Measurements from ENCODE around the gene CCL28.
"Not testable (repeated sequence)": the region's sequence is repeated elsewhere in the genome, so short reads cannot be mapped to it uniquely, and the experiment has no call there.

The CCL28 gene

GRCh38 chr5:43389679-43390329 lies 22.4 kb downstream of the CCL28 start:
- Mint-ChIP-seq H3K36me3 (peaks cover 28% of the 10 kb centered on the region), H3K4me3 (no peak overlapping the region), H3K4me1 (peaks cover 17% of the 10 kb centered on the region), H3K27me3 (no peaks in the 10 kb centered on the region), H3K9me3 (no peaks in the 10 kb centered on the region), H3K27ac (no peak overlapping the region)
- peak; percentile 61 for DNase-seq
- CTCF ChIA-PET: interaction anchor here (0.6 to 2.6 kb wide), 38 partner anchors 10 to 481 kb away, joined by 3 to 20 read pairs (median 4); partner anchors contain the start of genes CCL28, TMEM267 and ZNF131

GRCh38 chr5:43386960-43387362 lies 25.2 kb downstream of the CCL28 start:
- Mint-ChIP-seq H3K27ac (no peak overlapping the region), H3K4me1 (peaks cover 24% of the 10 kb centered on the region), H3K36me3 (peaks cover 49% of the 10 kb centered on the region), H3K4me3 (no peak overlapping the region), H3K9me3 (no peaks in the 10 kb centered on the region), H3K27me3 (no peaks in the 10 kb centered on the region)
- CTCF ChIA-PET: interaction anchor here (1.1 to 1.3 kb wide), 3 partner anchors 75 to 478 kb away, joined by 4 to 7 read pairs (median 4); no protein-coding TSS in a partner anchor
- DNase-seq: no peak

GRCh38 chr5:43376496-43377140 lies 35.6 kb downstream of the CCL28 start:
- no peak overlapping the region for H3K27ac Mint-ChIP-seq
- peaks cover 35% of the 10 kb centered on the region for H3K36me3 Mint-ChIP-seq
- CTCF ChIA-PET: no interaction called here
- no peaks in the 10 kb centered on the region for H3K9me3 Mint-ChIP-seq
- no peaks in the 10 kb centered on the region for H3K27me3 Mint-ChIP-seq
- no peak for DNase-seq
- no peaks in the 10 kb centered on the region for H3K4me1 Mint-ChIP-seq
- H3K4me3 Mint-ChIP-seq: no peak overlapping the region

GRCh38 chr5:43371821-43372220 lies 40.4 kb downstream of the CCL28 start:
- H3K9me3 Mint-ChIP-seq: peaks cover 12% of the 10 kb centered on the region
- peaks cover 3% of the 10 kb centered on the region for H3K4me1 Mint-ChIP-seq
- CTCF ChIA-PET: no interaction called here
- no peak overlapping the region for H3K27ac Mint-ChIP-seq
- no peaks in the 10 kb centered on the region for H3K27me3 Mint-ChIP-seq
- no peak overlapping the region for H3K4me3 Mint-ChIP-seq
- DNase-seq: no peak
- peaks cover 28% of the 10 kb centered on the region for H3K36me3 Mint-ChIP-seq

GRCh38 chr5:43370352-43370751 lies 41.8 kb downstream of the CCL28 start:
- Mint-ChIP-seq H3K27ac (no peak overlapping the region), H3K36me3 (peaks cover 19% of the 10 kb centered on the region), H3K9me3 (peaks cover 14% of the 10 kb centered on the region), H3K27me3 (peaks cover 4% of the 10 kb centered on the region), H3K4me3 (no peak overlapping the region), H3K4me1 (peaks cover 3% of the 10 kb centered on the region)
- no peak for DNase-seq
- CTCF ChIA-PET: no interaction called here

GRCh38 chr5:43369651-43370050 lies 42.5 kb downstream of the CCL28 start:
- Mint-ChIP-seq H3K36me3 (peaks cover 18% of the 10 kb centered on the region), H3K27me3 (peaks cover 8% of the 10 kb centered on the region), H3K4me3 (no peak overlapping the region), H3K4me1 (peaks cover 3% of the 10 kb centered on the region), H3K27ac (no peak overlapping the region), H3K9me3 (peaks cover 14% of the 10 kb centered on the region)
- no peak for DNase-seq
- CTCF ChIA-PET: no interaction called here

GRCh38 chr5:43367909-43368669 lies 44.1 kb downstream of the CCL28 start:
- Mint-ChIP-seq H3K4me3 (no peak overlapping the region), H3K27ac (no peak overlapping the region), H3K27me3 (peaks cover 13% of the 10 kb centered on the region), H3K9me3 (peaks cover 14% of the 10 kb centered on the region), H3K4me1 (peaks cover 3% of the 10 kb centered on the region), H3K36me3 (peaks cover 9% of the 10 kb centered on the region)
- no peak for DNase-seq
- CTCF ChIA-PET: interaction anchor here (1.1 kb wide), 1 partner anchor 63 kb away, joined by 3 read pairs; no protein-coding TSS in a partner anchor

- Mint-ChIP-seq H3K27me3 (peaks cover 13% of the 10 kb centered on the region), H3K4me3 (no peak overlapping the region), H3K4me1 (peaks cover 3% of the 10 kb centered on the region), H3K27ac (no peak overlapping the region), H3K9me3 (peaks cover 14% of the 10 kb centered on the region), H3K36me3 (peaks cover 9% of the 10 kb centered on the region)
- CTCF ChIA-PET: interaction anchor here (1.1 kb wide), 1 partner anchor 62 kb away, joined by 3 read pairs; no protein-coding TSS in a partner anchor
- DNase-seq: no peak
These were observed 44.7 kb downstream of the CCL28 start for GRCh38 chr5:43367453-43367852.

- H3K36me3 Mint-ChIP-seq, DNase-seq, H3K4me3 Mint-ChIP-seq, H3K27ac Mint-ChIP-seq, CTCF ChIA-PET, H3K4me1 Mint-ChIP-seq: not testable (repeated sequence)
- peaks cover 14% of the 10 kb centered on the region for H3K9me3 Mint-ChIP-seq
- H3K27me3 Mint-ChIP-seq: peaks cover 13% of the 10 kb centered on the region
These were observed 45.4 kb downstream of the CCL28 start for GRCh38 chr5:43366680-43367246.

GRCh38 chr5:43365155-43365554 lies 47.0 kb downstream of the CCL28 start:
- Mint-ChIP-seq H3K27me3 (peaks cover 13% of the 10 kb centered on the region), H3K9me3 (peaks cover 20% of the 10 kb centered on the region)
- H3K4me1 Mint-ChIP-seq, CTCF ChIA-PET, DNase-seq, H3K27ac Mint-ChIP-seq, H3K4me3 Mint-ChIP-seq, H3K36me3 Mint-ChIP-seq: not testable (repeated sequence)

- H3K27ac Mint-ChIP-seq: no peak overlapping the region
These were observed 48.6 kb downstream of the CCL28 start for GRCh38 chr5:43363445-43364152.

GRCh38 chr5:43362725-43363435 lies 49.3 kb downstream of the CCL28 start:
- Mint-ChIP-seq H3K4me1 (peaks cover 3% of the 10 kb centered on the region), H3K4me3 (no peak overlapping the region), H3K27me3 (peaks cover 13% of the 10 kb centered on the region), H3K27ac (no peak overlapping the region), H3K36me3 (peaks cover 8% of the 10 kb centered on the region), H3K9me3 (peaks cover 27% of the 10 kb centered on the region)
- DNase-seq: no peak
- CTCF ChIA-PET: interaction anchor here (0.8 kb wide), 1 partner anchor 9 kb away, joined by 3 read pairs; no protein-coding TSS in a partner anchor

More at GRCh38 chr5:43363445-43364152, 48.6 kb downstream of the CCL28 start:
- Mint-ChIP-seq H3K36me3 (peaks cover 8% of the 10 kb centered on the region), H3K4me1 (peaks cover 3% of the 10 kb centered on the region), H3K27me3 (peaks cover 13% of the 10 kb centered on the region), H3K4me3 (no peak overlapping the region), H3K9me3 (peaks cover 31% of the 10 kb centered on the region)
- CTCF ChIA-PET: no interaction called here
- DNase-seq: no peak

- Mint-ChIP-seq H3K36me3 (no peaks in the 10 kb centered on the region), H3K4me1 (no peaks in the 10 kb centered on the region), H3K27ac (no peak overlapping the region), H3K4me3 (no peak overlapping the region), H3K27me3 (peaks cover 5% of the 10 kb centered on the region), H3K9me3 (peaks cover 17% of the 10 kb centered on the region)
- DNase-seq: no peak
- CTCF ChIA-PET: no interaction called here
These were observed 53.5 kb downstream of the CCL28 start for GRCh38 chr5:43358726-43359125.

Measured in activated naive CD4-positive, alpha-beta T cell treated with anti-CD3 and anti-CD28 coated beads, Interleukin-2, amount 10 ng/mL, durations not matched to agents 7 days and 5 days (primary cell).